ENCODE data around the gene RGS13.

GRCh38 chr1:192668409-192668983 lies 32.5 kb downstream of the RGS13 start:
- TF ChIP-seq CTCF (conservative IDR thresholded peaks at IDR 0.05; ENCODE audit: low read length) (no peak), EZH2phosphoT487 (IDR thresholded peaks at IDR 0.05; ENCODE audit: borderline replicate concordance, low read depth, low read length) (no peak)

All from OCI-LY7 (cell line).